Peyer's patch (tissue), 4 donors: ENCODE results near the gene HLTF. TPM values are rescaled to one million over a fixed set of nuclear protein-coding genes. Genes with fewer than 3 reads are reported as not detected.
A peak's percentile ranks its signal among the peaks of the same experiment; 100 is the strongest.

Source experiments
- DNase-seq, 3 donors: peaks; one replicate each; pipeline ENCODE4 v3.0.0-alpha.2; 2017 to 2019
- H3K27ac ChIP-seq, 4 donors: fragments of 200-600 bp; sonication (generic); one replicate each; pipeline ENCODE4 v1.5.1; 2016 to 2019
- H3K27me3 ChIP-seq, 2 donors: fragments of 200-600 bp; sonication (generic); one replicate each; pipeline ENCODE4 v1.5.1; 2019
- H3K36me3 ChIP-seq, 3 donors: fragments of 200-600 bp; sonication (generic); one replicate each; pipeline ENCODE4 v1.5.1; 2016 to 2019
- H3K4me1 ChIP-seq, 4 donors: fragments of 200-600 bp; sonication (generic); one replicate each; pipeline ENCODE4 v1.5.1; 2016 to 2019
- H3K4me3 ChIP-seq, 4 donors: fragments of 200-600 bp; sonication (generic); 1 replicate in 3 of 4; 2 replicates in 1 of 4; pipeline ENCODE4 v1.5.1; 2016 to 2019; ENCODE audit warnings: mild to moderate bottlenecking in 1 of 4
- H3K9me3 ChIP-seq, 4 donors: fragments of 200-600 bp; sonication (generic); one replicate each; pipeline ENCODE4 v1.5.1; 2016 to 2019; ENCODE audit warnings: mild to moderate bottlenecking in 1 of 4
- CTCF ChIP-seq, 6 experiments: fragments of 450-650 bp in 4 of 6; fragments of 200-600 bp in 2 of 6; sonication (generic) in 1 of 6; IDR thresholded peaks; one replicate each; pipeline ENCODE4 v1.5.1; 2017 to 2019; ENCODE audit warnings: antibody characterized with exemption in 6 of 6, mild to moderate bottlenecking in 3 of 6, moderate library complexity in 1 of 6
- POLR2A ChIP-seq, 2 donors: fragments of 450-650 bp; IDR thresholded peaks; one replicate each; pipeline ENCODE4 v1.5.1; 2017; ENCODE audit warnings: antibody characterized with exemption in 2 of 2, mild to moderate bottlenecking in 2 of 2, moderate library complexity in 2 of 2
- total RNA-seq, 4 donors: library from RNA; depleted of rRNA; stranded (reverse); fragments of >200 nt; gene quantifications; one replicate each; pipeline ENCODE4 v1.1.0, GENCODE V29; 2016

The HLTF gene
- total RNA-seq, 4 donors from 2014 or later: 6.0 to 19.8 (median 12.4) TPM

GRCh38 chr3:149085828-149086231 lies 503 bp downstream of the HLTF start:
- Histone ChIP-seq H3K4me3 (peak overlapping the region; percentile 57 to 87 (median 70)), H3K27me3 (no peaks in the 10 kb centered on the region), H3K27ac (peak overlapping the region; percentile 56 to 81 (median 72)), H3K9me3 (no peaks in the 10 kb centered on the region), H3K4me1 (peaks cover 0 to 9% (median 0%) of the 10 kb centered on the region in 4 donors), H3K36me3 (no peaks in the 10 kb centered on the region)
- peak in 1 of 3 donors; percentile 51 for DNase-seq
- TF ChIP-seq CTCF (IDR thresholded peaks at IDR 0.05) (no peak), POLR2A (IDR thresholded peaks at IDR 0.05) (no peak)

GRCh38 chr3:149081772-149082171 lies 4.6 kb downstream of the HLTF start:
- TF ChIP-seq CTCF (IDR thresholded peaks at IDR 0.05): no peak
- TF ChIP-seq POLR2A (IDR thresholded peaks at IDR 0.05): no peak
- H3K9me3 ChIP-seq: no peaks in the 10 kb centered on the region
- H3K27ac ChIP-seq: no peak overlapping the region
- no peaks in the 10 kb centered on the region for H3K36me3 ChIP-seq
- H3K4me3 ChIP-seq: no peak overlapping the region
- DNase-seq: no peak
- no peaks in the 10 kb centered on the region for H3K27me3 ChIP-seq
- peaks cover 0 to 9% (median 0%) of the 10 kb centered on the region in 4 donors for H3K4me1 ChIP-seq

GRCh38 chr3:149080699-149081091 lies 5.6 kb downstream of the HLTF start:
- TF ChIP-seq POLR2A (IDR thresholded peaks at IDR 0.05): no peak
- TF ChIP-seq CTCF (IDR thresholded peaks at IDR 0.05): no peak

GRCh38 chr3:149080011-149080698 lies 6.2 kb downstream of the HLTF start:
- Histone ChIP-seq H3K27me3 (no peaks in the 10 kb centered on the region), H3K4me3 (no peak overlapping the region), H3K27ac (no peak overlapping the region), H3K36me3 (peaks cover 0 to 5% (median 0%) of the 10 kb centered on the region in 3 donors), H3K4me1 (peaks cover 0 to 5% (median 0%) of the 10 kb centered on the region in 4 donors), H3K9me3 (no peaks in the 10 kb centered on the region)
- no peak for DNase-seq
- TF ChIP-seq POLR2A (IDR thresholded peaks at IDR 0.05) (no peak), CTCF (IDR thresholded peaks at IDR 0.05) (no peak)

More at GRCh38 chr3:149080699-149081091, 5.6 kb downstream of the HLTF start:
- no peaks in the 10 kb centered on the region for H3K9me3 ChIP-seq
- no peak overlapping the region for H3K27ac ChIP-seq
- peaks cover 0 to 9% (median 0%) of the 10 kb centered on the region in 4 donors for H3K4me1 ChIP-seq
- no peak overlapping the region for H3K4me3 ChIP-seq
- no peaks in the 10 kb centered on the region for H3K27me3 ChIP-seq
- H3K36me3 ChIP-seq: no peaks in the 10 kb centered on the region
- no peak for DNase-seq

GRCh38 chr3:149077628-149078027 lies 8.7 kb downstream of the HLTF start:
- TF ChIP-seq CTCF (IDR thresholded peaks at IDR 0.05) (no peak), POLR2A (IDR thresholded peaks at IDR 0.05) (no peak)
- no peak for DNase-seq
- Histone ChIP-seq H3K36me3 (peaks cover 0 to 14% (median 0%) of the 10 kb centered on the region in 3 donors), H3K9me3 (no peaks in the 10 kb centered on the region), H3K27ac (no peak overlapping the region), H3K4me3 (no peak overlapping the region), H3K27me3 (no peaks in the 10 kb centered on the region), H3K4me1 (no peaks in the 10 kb centered on the region)
